Activated T-cell treated with anti-CD3 and anti-CD28 coated beads, Interleukin-2, amount 50 U/mL, for 24 hours (primary cell): ENCODE results near the gene ELMO1.

ENCODE experiments used
- DNase-seq: peaks from one replicate; pipeline ENCODE4 v3.0.0-alpha.2; 2020
- H3K27ac Mint-ChIP-seq: 2 replicates; pipeline ENCODE4 v1.8.0; 2020; ENCODE audit warnings: mild to moderate bottlenecking, mixed read lengths
- H3K27me3 Mint-ChIP-seq: 2 replicates; pipeline ENCODE4 v1.8.0; 2020; ENCODE audit warnings: mixed read lengths
- H3K36me3 Mint-ChIP-seq: 2 replicates; pipeline ENCODE4 v1.8.0; 2020; ENCODE audit warnings: low read depth, mixed read lengths
- H3K4me1 Mint-ChIP-seq: 2 replicates; pipeline ENCODE4 v1.8.0; 2020; ENCODE audit warnings: low read depth, mixed read lengths
- H3K4me3 Mint-ChIP-seq: 2 replicates; pipeline ENCODE4 v1.8.0; 2020; ENCODE audit warnings: mild to moderate bottlenecking, moderate library complexity, mixed read lengths
- H3K9me3 Mint-ChIP-seq: 2 replicates; pipeline ENCODE4 v1.8.0; 2020; ENCODE audit warnings: mixed read lengths

ELMO1 gene

DNA sequence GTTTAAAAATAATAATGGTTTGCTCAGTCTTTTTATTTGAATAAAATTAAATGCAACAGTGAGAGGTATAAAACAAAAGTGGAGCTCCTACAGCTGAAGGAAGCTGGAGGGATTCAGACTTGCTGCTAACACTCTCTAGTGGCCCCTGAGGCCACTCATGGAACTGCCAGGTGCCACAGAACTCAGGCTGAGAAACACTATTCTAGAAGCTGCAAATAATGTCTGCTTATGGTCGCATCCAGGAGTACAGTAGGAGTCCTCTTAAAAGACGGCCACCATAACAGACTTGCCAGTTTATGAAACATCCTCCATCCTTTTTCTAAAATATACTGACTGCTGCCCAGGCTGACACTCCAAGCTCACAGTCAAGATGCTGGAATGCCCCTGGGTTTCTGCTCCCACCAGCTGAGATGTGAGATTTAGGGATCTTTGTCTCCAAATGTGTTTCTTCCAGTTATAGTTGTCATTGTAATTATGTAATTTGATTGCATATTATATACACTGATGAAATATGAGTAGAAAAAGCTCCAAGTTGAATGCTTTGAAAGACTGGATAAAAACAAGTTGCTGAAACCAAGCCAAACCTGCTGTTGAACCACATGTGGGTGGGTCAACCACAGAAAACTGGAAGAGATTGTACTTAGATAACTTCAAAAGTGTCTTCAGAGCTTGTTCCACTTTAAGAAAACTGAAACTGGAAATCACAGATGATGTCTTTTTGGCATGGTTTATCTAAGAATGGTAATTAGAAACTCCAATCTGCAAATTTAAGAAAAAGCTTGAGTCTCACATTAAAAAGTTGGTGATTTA, 510.7 kb downstream of the ELMO1 start:
- no peaks in the 10 kb centered on the region for H3K27me3 Mint-ChIP-seq
- H3K27ac Mint-ChIP-seq = no peak overlapping the region
- peaks cover 100% of the 10 kb centered on the region for H3K36me3 Mint-ChIP-seq
- no peak overlapping the region for H3K4me3 Mint-ChIP-seq
- no peak for DNase-seq
- H3K9me3 Mint-ChIP-seq = peaks cover 75% of the 10 kb centered on the region
- H3K4me1 Mint-ChIP-seq = peaks cover 30% of the 10 kb centered on the region

- Mint-ChIP-seq H3K4me1 (peaks cover 6% of the 10 kb centered on the region), H3K4me3 (no peak overlapping the region), H3K27me3 (no peaks in the 10 kb centered on the region), H3K36me3 (peaks cover 78% of the 10 kb centered on the region), H3K9me3 (peaks cover 24% of the 10 kb centered on the region), H3K27ac (no peak overlapping the region)
- no peak for DNase-seq
Observed at GRCh38 chr7:36931892-36932291, 516.8 kb downstream of the ELMO1 start.

DNA sequence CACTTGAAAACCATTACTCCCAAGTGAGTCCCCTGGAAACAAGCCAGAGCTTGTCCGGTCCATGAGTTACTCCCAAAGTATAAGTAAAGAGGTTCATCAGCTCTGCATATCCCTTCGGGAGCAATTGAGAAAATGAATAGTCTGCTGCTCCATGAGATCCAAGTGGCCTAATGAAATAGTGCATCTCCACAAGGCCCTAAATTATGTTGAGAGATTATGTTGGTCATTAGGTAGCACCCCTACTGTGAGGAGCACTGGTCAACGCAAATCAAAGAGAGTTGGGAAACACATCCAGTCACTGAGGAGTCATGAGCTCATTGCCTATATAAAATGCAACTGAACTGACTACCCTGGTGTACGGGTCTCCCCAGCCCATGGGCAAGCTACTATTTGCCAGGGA, 518.9 kb downstream of the ELMO1 start:
- peaks cover 73% of the 10 kb centered on the region for H3K36me3 Mint-ChIP-seq
- peaks cover 3% of the 10 kb centered on the region for H3K9me3 Mint-ChIP-seq
- no peak for DNase-seq
- no peak overlapping the region for H3K4me3 Mint-ChIP-seq
- H3K27me3 Mint-ChIP-seq = no peaks in the 10 kb centered on the region
- H3K4me1 Mint-ChIP-seq = no peaks in the 10 kb centered on the region
- H3K27ac Mint-ChIP-seq = no peak overlapping the region

- no peak overlapping the region for H3K27ac Mint-ChIP-seq
- H3K36me3 Mint-ChIP-seq = peaks cover 72% of the 10 kb centered on the region
- H3K9me3 Mint-ChIP-seq = peaks cover 2% of the 10 kb centered on the region
- no peaks in the 10 kb centered on the region for H3K27me3 Mint-ChIP-seq
- no peak overlapping the region for H3K4me3 Mint-ChIP-seq
- H3K4me1 Mint-ChIP-seq = peaks cover 7% of the 10 kb centered on the region
- no peak for DNase-seq
Observed at GRCh38 chr7:36928718-36929117, 519.9 kb downstream of the ELMO1 start.

DNA sequence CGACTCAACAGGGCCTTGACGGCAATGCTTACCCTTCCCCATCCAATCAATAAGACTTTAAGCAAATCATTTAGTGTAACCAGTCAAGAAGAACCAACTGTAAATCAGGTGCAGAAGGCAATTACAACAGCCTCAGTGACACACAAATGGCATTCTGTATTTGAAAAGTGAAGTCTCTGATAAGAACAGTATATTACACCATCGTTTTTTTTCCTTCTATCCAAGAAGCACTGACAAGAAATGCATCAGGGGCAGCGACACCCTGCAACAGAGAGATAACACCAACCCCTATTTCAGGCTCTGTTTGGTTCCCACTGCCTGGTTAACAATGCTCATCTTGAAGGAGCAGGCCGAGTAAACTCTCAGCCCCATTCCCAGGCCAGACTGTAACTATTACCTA, 520.4 kb downstream of the ELMO1 start:
- DNase-seq = no peak
- Mint-ChIP-seq H3K4me3 (no peak overlapping the region), H3K27me3 (no peaks in the 10 kb centered on the region), H3K4me1 (peaks cover 8% of the 10 kb centered on the region), H3K9me3 (peaks cover 2% of the 10 kb centered on the region), H3K36me3 (peaks cover 72% of the 10 kb centered on the region), H3K27ac (no peak overlapping the region)

DNA sequence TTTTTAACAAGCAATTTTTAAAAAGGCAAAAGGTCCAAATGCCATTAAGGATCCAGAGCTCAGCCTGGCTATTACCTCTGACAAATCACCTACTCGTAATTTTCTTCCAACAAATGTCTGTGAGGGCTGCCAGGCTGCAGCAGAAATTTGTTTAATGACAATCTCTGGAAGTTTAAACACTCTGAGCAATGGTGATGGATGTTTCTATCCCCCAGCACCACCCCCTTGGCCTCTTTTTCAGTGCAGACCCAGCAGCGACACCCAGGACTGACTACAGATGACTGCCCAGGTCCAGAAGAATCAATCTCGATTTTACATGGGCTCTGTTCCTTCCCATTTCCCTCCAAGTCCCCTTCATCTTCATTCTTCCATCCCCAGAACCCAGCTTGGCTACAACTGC, 523.0 kb downstream of the ELMO1 start:
- Mint-ChIP-seq H3K4me1 (peaks cover 8% of the 10 kb centered on the region), H3K4me3 (no peak overlapping the region), H3K9me3 (peaks cover 15% of the 10 kb centered on the region), H3K27me3 (no peaks in the 10 kb centered on the region), H3K36me3 (peaks cover 74% of the 10 kb centered on the region), H3K27ac (no peak overlapping the region)
- DNase-seq = no peak

GRCh38 chr7:36925207-36925606, 523.5 kb downstream of the ELMO1 start:
- H3K4me1 Mint-ChIP-seq = peaks cover 8% of the 10 kb centered on the region
- peaks cover 15% of the 10 kb centered on the region for H3K9me3 Mint-ChIP-seq
- no peak overlapping the region for H3K4me3 Mint-ChIP-seq
- no peaks in the 10 kb centered on the region for H3K27me3 Mint-ChIP-seq
- H3K27ac Mint-ChIP-seq = no peak overlapping the region
- no peak for DNase-seq
- peaks cover 72% of the 10 kb centered on the region for H3K36me3 Mint-ChIP-seq

DNA sequence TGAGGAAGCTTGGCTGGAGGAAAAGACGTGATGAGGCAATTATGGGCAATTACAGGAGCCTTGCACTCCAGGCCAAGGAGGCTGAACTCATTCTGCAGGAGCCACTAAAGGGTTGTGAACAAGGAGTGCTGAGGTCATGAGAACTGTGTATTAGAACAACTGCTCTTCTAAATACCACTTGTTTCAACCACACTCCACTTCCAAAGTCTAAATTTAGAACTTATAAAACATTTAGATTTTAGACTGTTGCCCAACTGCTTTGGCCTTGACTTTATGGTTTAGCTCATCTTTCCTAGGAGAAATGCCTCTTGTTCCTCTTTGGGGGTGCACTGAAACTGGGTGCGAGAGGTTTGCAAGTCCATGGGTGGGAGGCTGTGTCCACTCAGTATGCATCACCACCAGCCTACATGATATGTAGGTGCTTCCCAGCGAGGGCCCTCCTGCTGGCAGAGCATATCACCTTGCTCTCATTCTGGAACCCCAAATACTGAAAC, 524.7 kb downstream of the ELMO1 start:
- DNase-seq = no peak
- H3K36me3 Mint-ChIP-seq = peaks cover 70% of the 10 kb centered on the region
- H3K9me3 Mint-ChIP-seq = peaks cover 15% of the 10 kb centered on the region
- peaks cover 10% of the 10 kb centered on the region for H3K4me1 Mint-ChIP-seq
- H3K27ac Mint-ChIP-seq = no peak overlapping the region
- H3K27me3 Mint-ChIP-seq = no peaks in the 10 kb centered on the region
- no peak overlapping the region for H3K4me3 Mint-ChIP-seq

- Mint-ChIP-seq H3K4me3 (no peak overlapping the region), H3K27ac (no peak overlapping the region), H3K4me1 (peaks cover 10% of the 10 kb centered on the region), H3K36me3 (peaks cover 75% of the 10 kb centered on the region), H3K27me3 (no peaks in the 10 kb centered on the region), H3K9me3 (peaks cover 15% of the 10 kb centered on the region)
- DNase-seq = no peak
Observed at GRCh38 chr7:36923185-36923584, 525.5 kb downstream of the ELMO1 start.

GRCh38 chr7:36920433-36920832, 528.2 kb downstream of the ELMO1 start:
- H3K4me1 Mint-ChIP-seq = peaks cover 14% of the 10 kb centered on the region
- H3K27me3 Mint-ChIP-seq = no peaks in the 10 kb centered on the region
- H3K36me3 Mint-ChIP-seq = peaks cover 77% of the 10 kb centered on the region
- no peak for DNase-seq
- peaks cover 15% of the 10 kb centered on the region for H3K9me3 Mint-ChIP-seq
- no peak overlapping the region for H3K4me3 Mint-ChIP-seq
- no peak overlapping the region for H3K27ac Mint-ChIP-seq

- no peak for DNase-seq
- Mint-ChIP-seq H3K4me3 (no peak overlapping the region), H3K36me3 (peaks cover 74% of the 10 kb centered on the region), H3K9me3 (peaks cover 15% of the 10 kb centered on the region), H3K27me3 (no peaks in the 10 kb centered on the region), H3K27ac (no peak overlapping the region), H3K4me1 (peaks cover 15% of the 10 kb centered on the region)
Observed at GRCh38 chr7:36919738-36920137, 528.9 kb downstream of the ELMO1 start.

DNA sequence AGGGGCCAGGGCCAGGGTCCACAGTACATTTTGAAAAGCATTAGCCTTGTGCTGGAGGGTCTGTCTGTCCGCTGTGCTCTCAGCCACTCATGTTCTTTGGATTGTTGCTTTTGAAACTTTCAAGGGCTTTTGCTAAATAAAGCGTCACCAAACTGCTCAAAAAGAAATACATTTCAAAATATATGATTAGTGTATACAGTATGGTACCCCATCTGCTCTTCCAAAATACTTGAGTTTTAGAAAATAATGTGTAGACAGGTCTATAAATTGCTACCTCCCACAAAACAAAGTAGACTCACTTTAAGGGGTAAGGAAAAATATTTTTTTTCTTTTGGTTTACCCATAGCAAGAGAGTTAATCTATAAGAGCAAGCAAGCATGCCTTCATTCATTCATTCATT, 530.1 kb downstream of the ELMO1 start:
- H3K9me3 Mint-ChIP-seq = peaks cover 12% of the 10 kb centered on the region
- DNase-seq = no peak
- H3K4me1 Mint-ChIP-seq = peaks cover 7% of the 10 kb centered on the region
- H3K36me3 Mint-ChIP-seq = peaks cover 73% of the 10 kb centered on the region
- H3K4me3 Mint-ChIP-seq = no peak overlapping the region
- H3K27ac Mint-ChIP-seq = no peak overlapping the region
- no peaks in the 10 kb centered on the region for H3K27me3 Mint-ChIP-seq

GRCh38 chr7:36916619-36917018, 532.0 kb downstream of the ELMO1 start:
- H3K27ac Mint-ChIP-seq = no peak overlapping the region
- no peaks in the 10 kb centered on the region for H3K27me3 Mint-ChIP-seq
- peaks cover 7% of the 10 kb centered on the region for H3K4me1 Mint-ChIP-seq
- no peak for DNase-seq
- H3K36me3 Mint-ChIP-seq = peaks cover 61% of the 10 kb centered on the region
- no peak overlapping the region for H3K4me3 Mint-ChIP-seq
- peaks cover 6% of the 10 kb centered on the region for H3K9me3 Mint-ChIP-seq

- H3K27me3 Mint-ChIP-seq = no peaks in the 10 kb centered on the region
- H3K4me1 Mint-ChIP-seq = peaks cover 7% of the 10 kb centered on the region
- no peak overlapping the region for H3K4me3 Mint-ChIP-seq
- H3K36me3 Mint-ChIP-seq = peaks cover 61% of the 10 kb centered on the region
- H3K27ac Mint-ChIP-seq = no peak overlapping the region
- no peak for DNase-seq
- peaks cover 1% of the 10 kb centered on the region for H3K9me3 Mint-ChIP-seq
Observed at GRCh38 chr7:36916116-36916515, 532.5 kb downstream of the ELMO1 start.

- peaks cover 5% of the 10 kb centered on the region for H3K4me1 Mint-ChIP-seq
- H3K36me3 Mint-ChIP-seq = peaks cover 71% of the 10 kb centered on the region
- no peaks in the 10 kb centered on the region for H3K27me3 Mint-ChIP-seq
- DNase-seq = no peak
- H3K9me3 Mint-ChIP-seq = peaks cover 2% of the 10 kb centered on the region
- no peak overlapping the region for H3K4me3 Mint-ChIP-seq
- no peak overlapping the region for H3K27ac Mint-ChIP-seq
Observed at GRCh38 chr7:36911788-36912187, 536.9 kb downstream of the ELMO1 start.
